GM21526 (cell line): ENCODE measurements around the gene AKNAD1.
"Not testable (repeated sequence)": the region's sequence is repeated elsewhere in the genome, so short reads cannot be mapped to it uniquely, and the experiment has no call there.

ENCODE experiments used
- ATAC-seq: cut with Tn5 transposase; IDR thresholded peaks from one replicate; pipeline ENCODE4 v1.9.1; 2021; ENCODE audit warnings: moderate library complexity; ENCODE audit not compliant: unreplicated experiment, low FRiP score

AKNAD1 gene

DNA sequence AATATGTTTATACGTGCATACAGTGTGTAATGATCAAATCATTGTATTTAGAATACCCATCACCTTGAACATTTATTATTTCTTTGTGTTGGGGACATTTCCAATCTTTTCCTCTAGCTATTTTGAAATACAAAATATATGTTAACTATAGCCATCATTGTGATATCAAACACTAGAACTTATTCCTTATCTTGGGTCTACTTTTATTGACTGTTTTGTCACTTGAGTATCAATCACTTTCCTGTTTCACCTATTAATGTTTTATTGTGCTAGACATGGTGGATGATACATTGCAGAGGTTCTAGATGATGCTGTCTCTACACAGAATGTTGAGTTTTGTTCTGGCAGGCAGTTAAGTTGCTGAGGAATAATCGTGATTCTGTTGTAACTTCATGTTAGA lies 64.5 kb downstream of the AKNAD1 start:
- no peak for ATAC-seq

DNA sequence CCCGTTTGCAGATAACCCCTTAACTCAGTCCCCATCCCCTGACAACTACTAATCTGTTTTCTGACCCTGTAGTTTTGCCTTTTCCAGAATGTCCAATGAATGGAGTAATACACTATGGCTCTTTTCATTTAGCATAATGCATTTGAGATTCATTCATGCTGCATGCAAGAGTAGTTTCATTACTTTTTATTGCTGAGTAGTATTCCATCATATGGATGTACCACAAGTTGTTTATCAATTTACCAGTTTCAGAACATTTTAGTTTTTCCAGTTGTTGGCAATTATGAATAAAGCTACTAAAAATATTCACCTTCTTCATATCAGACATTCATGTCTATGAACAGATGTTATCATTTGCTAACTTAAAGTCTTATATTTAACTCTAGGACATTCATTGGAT lies 65.1 kb downstream of the AKNAD1 start:
- ATAC-seq, result no peak

DNA sequence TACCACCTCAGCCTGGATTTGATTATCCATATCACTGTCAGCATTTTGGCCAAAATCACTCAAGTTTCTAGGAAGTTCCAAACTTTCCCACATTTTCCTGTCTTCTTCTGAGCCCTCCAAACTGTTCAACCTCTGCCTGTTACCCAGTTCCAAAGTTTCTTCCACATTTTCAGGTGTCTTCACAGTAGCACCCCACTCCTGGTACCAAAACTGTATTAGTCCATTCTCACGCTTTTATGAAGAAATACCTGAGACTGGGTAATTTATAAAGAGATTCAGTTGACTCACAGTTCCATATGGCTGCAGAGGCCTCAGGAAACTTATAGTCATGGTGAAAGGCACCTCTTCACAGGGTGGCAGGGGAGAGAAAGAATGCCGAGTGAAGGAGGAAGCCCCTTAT lies 71.0 kb downstream of the AKNAD1 start:
- no peak for ATAC-seq

DNA sequence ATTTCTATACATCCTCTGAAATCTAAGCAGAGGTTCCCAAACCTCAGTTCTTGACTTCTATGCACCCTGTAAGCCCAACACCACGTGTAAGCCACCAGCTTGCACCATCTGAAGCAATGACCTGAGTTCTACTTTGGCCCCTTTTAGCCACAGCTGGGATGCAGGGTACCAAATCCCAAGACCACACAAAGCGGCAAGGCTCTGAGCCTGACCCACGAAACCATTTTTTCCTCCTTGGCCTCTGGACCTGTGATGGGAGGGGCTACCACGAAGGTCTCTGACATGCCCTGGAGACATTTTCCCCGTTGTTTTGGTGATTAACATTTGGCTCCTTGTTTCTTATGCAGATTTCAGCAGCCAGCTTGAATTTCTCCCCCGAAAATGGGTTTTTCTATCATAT lies 71.6 kb downstream of the AKNAD1 start:
- no peak for ATAC-seq

DNA sequence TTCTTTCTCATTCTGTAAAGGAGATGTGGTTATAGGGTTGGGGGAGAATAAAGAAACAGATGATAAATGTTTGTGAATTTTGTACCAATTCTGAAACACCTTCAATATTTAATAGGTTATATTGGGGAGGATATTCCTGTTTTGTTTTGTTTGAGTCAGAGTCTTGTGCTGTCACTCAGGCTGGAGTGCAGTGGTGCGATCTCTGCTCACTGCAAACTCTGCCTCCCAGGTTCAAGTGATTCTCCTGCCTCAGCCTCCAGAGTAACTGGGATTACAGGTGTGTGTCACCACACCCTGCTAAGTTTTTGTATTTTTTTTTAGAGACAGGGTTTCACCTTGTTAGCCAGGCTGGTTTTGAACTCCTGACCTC lies 75.3 kb downstream of the AKNAD1 start:
- ATAC-seq, result not testable (repeated sequence)

DNA sequence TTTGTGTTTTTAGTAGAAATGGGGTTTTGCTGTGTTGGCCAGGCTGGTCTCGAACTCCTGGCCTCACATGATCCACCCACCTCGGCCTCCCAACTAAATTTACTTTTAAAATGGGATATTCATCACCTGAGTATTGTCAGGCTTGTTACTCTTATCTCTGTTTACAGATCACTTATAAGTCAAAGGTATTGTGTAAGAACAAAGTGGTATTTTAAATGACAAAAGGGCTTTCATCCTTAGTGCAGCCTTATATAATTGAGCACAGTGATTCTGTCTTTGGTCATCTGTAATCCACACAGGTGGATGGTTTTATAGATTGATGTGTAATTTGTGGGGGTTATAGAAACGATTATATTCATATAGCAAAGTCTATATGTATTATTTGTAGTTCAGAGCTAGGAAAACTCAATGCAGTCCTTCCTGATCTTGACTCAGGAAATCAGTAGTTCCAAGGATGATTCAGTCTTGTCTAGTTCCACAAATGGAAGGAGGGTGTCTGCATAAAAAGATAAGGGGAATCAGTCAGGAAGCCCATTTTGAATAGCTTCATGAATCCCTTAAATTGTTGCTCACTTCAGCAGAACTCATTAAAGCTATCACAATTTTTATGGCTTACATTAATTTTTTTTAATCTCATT lies 75.8 kb downstream of the AKNAD1 start:
- no peak for ATAC-seq

DNA sequence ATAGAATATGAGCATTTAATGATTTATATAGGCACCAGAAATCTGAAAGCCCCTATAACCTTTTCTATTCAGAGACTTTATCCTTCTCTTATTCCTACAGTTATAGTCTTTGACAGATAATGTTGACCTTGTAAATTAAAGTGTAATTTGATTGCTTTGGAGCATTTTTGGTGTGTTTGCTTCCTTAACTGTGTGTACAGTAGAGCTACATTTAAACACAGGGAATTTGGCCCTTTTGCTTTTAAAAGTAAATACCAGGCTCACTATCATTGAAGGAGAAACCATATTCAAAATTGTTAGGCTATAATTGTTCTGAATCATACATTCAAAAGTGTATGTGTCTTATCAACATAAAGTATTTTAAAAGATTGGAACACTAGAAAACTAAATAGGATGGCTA lies 77.4 kb downstream of the AKNAD1 start:
- ATAC-seq, result no peak

DNA sequence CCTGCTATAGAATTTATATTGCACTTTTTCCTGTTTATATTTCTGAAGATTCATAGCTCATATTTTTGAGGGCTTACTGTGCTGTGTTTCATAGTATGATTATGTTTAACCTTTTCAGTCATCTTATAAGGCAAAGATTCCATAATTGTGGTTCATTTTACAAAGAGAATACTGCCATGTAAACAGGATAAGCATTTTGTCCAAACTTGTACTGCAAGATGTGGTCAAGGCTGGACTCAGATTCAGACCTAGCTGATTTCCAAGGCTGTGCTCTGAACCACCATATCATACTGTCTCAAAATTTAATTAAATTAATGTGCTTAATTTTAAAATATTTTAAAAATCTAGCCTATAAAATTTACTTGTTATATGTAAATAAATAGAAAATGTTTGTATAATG lies 79.1 kb downstream of the AKNAD1 start:
- ATAC-seq, result no peak

DNA sequence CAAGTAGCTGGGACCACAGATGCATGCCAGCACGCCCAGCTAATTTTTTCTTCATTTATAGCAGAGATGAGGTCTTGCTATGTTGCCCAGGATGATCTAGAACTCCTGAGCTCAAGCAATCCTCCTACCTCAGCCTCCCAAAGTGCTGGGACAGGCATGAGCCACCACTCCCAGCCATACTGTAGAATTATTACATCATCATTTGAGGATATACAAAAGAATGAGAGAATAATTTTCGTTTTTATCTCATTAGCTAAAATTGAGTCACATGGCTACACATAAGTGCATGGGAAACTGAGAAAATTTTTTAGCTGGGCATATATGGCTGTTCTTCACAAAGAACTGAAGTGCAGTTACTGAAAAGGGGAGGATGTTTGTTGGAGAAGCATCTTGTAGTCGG lies 89.2 kb downstream of the AKNAD1 start:
- ATAC-seq, result no peak

DNA sequence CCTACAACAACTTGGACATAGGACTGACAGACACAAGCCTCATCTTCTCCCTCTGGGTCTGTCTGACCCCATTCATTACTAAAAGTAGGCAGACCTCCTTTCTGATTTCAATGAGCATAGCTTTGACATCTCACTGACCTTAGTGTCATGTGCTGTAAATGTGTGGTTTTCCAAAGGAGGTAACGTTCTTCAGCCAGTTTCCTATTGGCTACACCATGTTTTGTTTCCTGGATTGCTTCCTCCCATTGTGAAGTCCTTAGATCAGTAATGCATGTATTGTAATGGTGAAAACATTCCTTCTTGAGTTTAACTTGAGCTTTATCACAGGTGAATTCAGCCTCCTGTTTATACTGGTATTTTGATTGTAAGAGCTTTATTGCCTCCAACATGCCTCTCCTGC lies 89.8 kb downstream of the AKNAD1 start:
- ATAC-seq, result no peak
